KMS-11 (cell line): ENCODE data around the gene HDAC4.

Source experiments
- H2AFZ ChIP-seq: fragments of 200-600 bp; sonication (generic); 2 replicates; pipeline ENCODE4 v1.6.1; 2016; ENCODE audit warnings: antibody characterized with exemption, mixed run types, low read depth
- H3K27ac ChIP-seq: fragments of 200-600 bp; sonication (generic); 2 replicates; pipeline ENCODE4 v1.6.1; 2016; ENCODE audit warnings: mild to moderate bottlenecking, mixed run types
- H3K27me3 ChIP-seq: fragments of 200-600 bp; sonication (generic); 2 replicates; pipeline ENCODE4 v1.6.1; 2017; ENCODE audit warnings: mild to moderate bottlenecking, low read depth, mixed run types, moderate library complexity; ENCODE audit not compliant: insufficient read depth
- H3K36me3 ChIP-seq: fragments of 200-600 bp; sonication (generic); 2 replicates; pipeline ENCODE4 v1.6.1; 2017; ENCODE audit warnings: mild to moderate bottlenecking, mixed run types; ENCODE audit not compliant: insufficient read depth
- H3K4me1 ChIP-seq: fragments of 200-600 bp; sonication (generic); 2 replicates; pipeline ENCODE4 v1.6.1; 2016; ENCODE audit warnings: mild to moderate bottlenecking, low read depth, mixed run types; ENCODE audit not compliant: poor library complexity, severe bottlenecking
- H3K4me2 ChIP-seq: fragments of 200-600 bp; sonication (generic); 2 replicates; pipeline ENCODE4 v1.7.0; 2016; ENCODE audit warnings: mild to moderate bottlenecking, mixed run types
- H3K4me3 ChIP-seq: fragments of 200-600 bp; sonication (generic); IDR thresholded peaks from 2 replicates; pipeline ENCODE4 v1.6.1; 2017; ENCODE audit warnings: low read depth, low read length, mixed read lengths; ENCODE audit not compliant: insufficient read depth
- H3K79me2 ChIP-seq: fragments of 200-600 bp; sonication (generic); 2 replicates; pipeline ENCODE4 v1.6.1; 2016; ENCODE audit warnings: low read depth, mixed run types; ENCODE audit not compliant: insufficient read depth
- H3K9ac ChIP-seq: fragments of 200-600 bp; sonication (generic); 2 replicates; pipeline ENCODE4 v1.6.1; 2016; ENCODE audit warnings: mild to moderate bottlenecking, mixed run types
- H4K20me1 ChIP-seq: fragments of 200-600 bp; sonication (generic); 2 replicates; pipeline ENCODE4 v1.6.1; 2016; ENCODE audit warnings: mild to moderate bottlenecking, mixed run types; ENCODE audit not compliant: insufficient read depth
- CTCF ChIP-seq: fragments of 200-600 bp; sonication (generic); conservative IDR thresholded peaks from 2 replicates; pipeline ENCODE4 v1.6.1; 2017; ENCODE audit warnings: low read depth, mild to moderate bottlenecking, antibody characterized with exemption, low read length, moderate library complexity, mixed read lengths

The HDAC4 gene

GRCh38 chr2:239093542-239093941 is 307.3 kb downstream of the HDAC4 start:
- Histone ChIP-seq H3K79me2 (no peaks in the 10 kb centered on the region), H3K27ac (no peak overlapping the region), H3K9ac (no peak overlapping the region), H3K4me1 (no peaks in the 10 kb centered on the region), H3K4me2 (no peak overlapping the region), H3K27me3 (no peaks in the 10 kb centered on the region), H3K4me3 (no peak overlapping the region), H4K20me1 (no peaks in the 10 kb centered on the region), H2AFZ (no peak overlapping the region), H3K36me3 (no peaks in the 10 kb centered on the region)
- TF ChIP-seq CTCF: no peak

GRCh38 chr2:239092571-239093294 is 308.1 kb downstream of the HDAC4 start:
- H2AFZ ChIP-seq: no peak overlapping the region
- H3K79me2 ChIP-seq: no peaks in the 10 kb centered on the region
- H3K4me1 ChIP-seq: no peaks in the 10 kb centered on the region
- no peak overlapping the region for H3K4me3 ChIP-seq
- no peak for TF ChIP-seq CTCF
- H3K4me2 ChIP-seq: no peak overlapping the region
- H4K20me1 ChIP-seq: no peaks in the 10 kb centered on the region
- no peaks in the 10 kb centered on the region for H3K27me3 ChIP-seq
- H3K27ac ChIP-seq: no peak overlapping the region
- H3K9ac ChIP-seq: no peak overlapping the region
- H3K36me3 ChIP-seq: no peaks in the 10 kb centered on the region

- Histone ChIP-seq H3K9ac (no peak overlapping the region), H4K20me1 (no peaks in the 10 kb centered on the region), H3K4me2 (no peak overlapping the region), H3K79me2 (no peaks in the 10 kb centered on the region), H3K4me1 (no peaks in the 10 kb centered on the region), H3K27me3 (no peaks in the 10 kb centered on the region), H3K27ac (no peak overlapping the region), H2AFZ (no peak overlapping the region), H3K36me3 (no peaks in the 10 kb centered on the region), H3K4me3 (no peak overlapping the region)
- TF ChIP-seq CTCF: no peak
These were observed 310.9 kb downstream of the HDAC4 start for GRCh38 chr2:239089884-239090283.

- no peak overlapping the region for H3K9ac ChIP-seq
- no peak overlapping the region for H3K27ac ChIP-seq
- no peaks in the 10 kb centered on the region for H3K4me1 ChIP-seq
- no peak for TF ChIP-seq CTCF
- no peaks in the 10 kb centered on the region for H3K36me3 ChIP-seq
- H3K4me2 ChIP-seq: no peak overlapping the region
- H4K20me1 ChIP-seq: no peaks in the 10 kb centered on the region
- no peaks in the 10 kb centered on the region for H3K79me2 ChIP-seq
- no peak overlapping the region for H3K4me3 ChIP-seq
- H3K27me3 ChIP-seq: no peaks in the 10 kb centered on the region
- no peak overlapping the region for H2AFZ ChIP-seq
These were observed 313.6 kb downstream of the HDAC4 start for GRCh38 chr2:239087046-239087710.
